A673 (cell line): ENCODE data around the gene XPNPEP2.

Source experiments
- EZH2 ChIP-seq: fragments of 200-600 bp; sonication (generic); IDR thresholded peaks from 2 replicates; pipeline ENCODE4 v1.6.1; 2017; ENCODE audit warnings: borderline replicate concordance, low read depth, mild to moderate bottlenecking, mixed read lengths, antibody characterized with exemption, low read length; ENCODE audit not compliant: poor library complexity, severe bottlenecking
- TF ChIP-seq, protein P1 (sequence below): fragments of 300-800, 200-600 bp; sonication (generic); conservative IDR thresholded peaks from 2 replicates; pipeline ENCODE4 v1.5.1; 2017; ENCODE audit warnings: low read depth, mild to moderate bottlenecking, antibody characterized with exemption, low read length, moderate library complexity, mixed read lengths

DNA sequence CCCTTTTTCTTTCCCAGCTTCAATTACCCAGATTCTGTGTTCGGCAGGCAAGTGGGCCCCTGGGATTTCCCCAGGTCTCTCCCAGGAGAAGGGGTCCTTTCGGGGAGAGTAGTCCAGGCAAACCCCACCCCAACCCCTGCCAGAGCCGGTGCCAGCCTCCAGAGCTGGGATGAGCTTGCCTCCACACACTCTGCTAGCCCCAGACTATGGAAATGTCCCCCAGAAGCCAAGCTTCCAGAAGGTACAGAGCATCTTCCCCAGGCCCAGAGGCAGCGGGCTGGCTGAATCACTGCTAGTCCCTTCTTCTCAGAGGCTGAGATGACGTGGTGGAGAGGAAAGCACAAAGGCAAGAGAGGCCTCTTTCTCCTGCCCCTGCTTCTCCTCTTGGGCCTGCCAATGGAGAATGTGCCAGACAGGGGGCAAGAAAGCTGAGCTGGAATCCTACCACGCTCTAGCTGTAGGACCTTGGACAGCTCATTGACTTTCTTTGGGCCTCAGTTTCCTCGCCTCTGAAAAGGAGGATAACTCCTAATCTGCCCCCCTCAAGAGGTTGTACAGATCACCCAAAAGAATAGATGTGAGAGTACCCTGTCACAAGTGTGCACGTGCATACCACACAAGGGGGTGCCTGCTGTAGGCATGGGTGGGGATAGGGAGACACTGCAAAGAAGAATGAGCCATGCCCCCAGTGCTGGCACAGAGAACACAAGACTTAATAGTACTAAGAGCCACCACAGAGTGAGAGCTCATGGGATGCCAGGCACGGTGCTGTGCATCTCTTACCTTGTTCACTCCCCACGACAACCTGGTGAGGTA is 43.1 kb downstream of the XPNPEP2 start:
- TF ChIP-seq, protein P1, sequence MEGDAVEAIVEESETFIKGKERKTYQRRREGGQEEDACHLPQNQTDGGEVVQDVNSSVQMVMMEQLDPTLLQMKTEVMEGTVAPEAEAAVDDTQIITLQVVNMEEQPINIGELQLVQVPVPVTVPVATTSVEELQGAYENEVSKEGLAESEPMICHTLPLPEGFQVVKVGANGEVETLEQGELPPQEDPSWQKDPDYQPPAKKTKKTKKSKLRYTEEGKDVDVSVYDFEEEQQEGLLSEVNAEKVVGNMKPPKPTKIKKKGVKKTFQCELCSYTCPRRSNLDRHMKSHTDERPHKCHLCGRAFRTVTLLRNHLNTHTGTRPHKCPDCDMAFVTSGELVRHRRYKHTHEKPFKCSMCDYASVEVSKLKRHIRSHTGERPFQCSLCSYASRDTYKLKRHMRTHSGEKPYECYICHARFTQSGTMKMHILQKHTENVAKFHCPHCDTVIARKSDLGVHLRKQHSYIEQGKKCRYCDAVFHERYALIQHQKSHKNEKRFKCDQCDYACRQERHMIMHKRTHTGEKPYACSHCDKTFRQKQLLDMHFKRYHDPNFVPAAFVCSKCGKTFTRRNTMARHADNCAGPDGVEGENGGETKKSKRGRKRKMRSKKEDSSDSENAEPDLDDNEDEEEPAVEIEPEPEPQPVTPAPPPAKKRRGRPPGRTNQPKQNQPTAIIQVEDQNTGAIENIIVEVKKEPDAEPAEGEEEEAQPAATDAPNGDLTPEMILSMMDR = no peak
- TF ChIP-seq EZH2 = no peak
